DND-41 (cell line): ENCODE measurements around the gene TECR.

Experiments
- ATAC-seq: fragments of 200-7000 bp; cut with Tn5 transposase; 3 replicates; pipeline ENCODE4 v1.9.1; 2021; ENCODE audit warnings: low read depth; ENCODE audit not compliant: insufficient read depth
- DNase-seq: peaks from one replicate; pipeline ENCODE4 v3.0.0-alpha.2; 2020
- H2AFZ ChIP-seq: 2 replicates; pipeline ENCODE4 v1.6.0; 2012; ENCODE audit warnings: low read depth, low read length
- H3K27ac ChIP-seq: 2 replicates; pipeline ENCODE4 v1.5.1; 2012; ENCODE audit warnings: low read length, inconsistent platforms
- H3K27me3 ChIP-seq: fragments of 200-600 bp; sonication (generic); 2 replicates; pipeline ENCODE4 v1.6.0; 2012; ENCODE audit warnings: low read length, mild to moderate bottlenecking, inconsistent platforms; ENCODE audit not compliant: insufficient read depth, poor library complexity
- H3K36me3 ChIP-seq: 2 replicates; pipeline ENCODE4 v1.5.1; 2012; ENCODE audit warnings: low read length, inconsistent platforms; ENCODE audit not compliant: insufficient read depth
- H3K4me1 ChIP-seq: 2 replicates; pipeline ENCODE4 v1.5.1; 2012; ENCODE audit warnings: mild to moderate bottlenecking, low read length; ENCODE audit not compliant: insufficient read depth
- H3K4me2 ChIP-seq: 2 replicates; pipeline ENCODE4 v1.6.0; 2012; ENCODE audit warnings: mild to moderate bottlenecking, moderate library complexity, low read length, inconsistent platforms; ENCODE audit not compliant: insufficient read depth
- H3K4me3 ChIP-seq, 2 experiments: fragments of 200-600 bp in 1 of 2; shearing (Covaris generic) in 1 of 2; 2 replicates each; pipeline ENCODE4 v1.5.1; 2012 to 2016; ENCODE audit warnings: inconsistent platforms in 2 of 2, low read length in 2 of 2, mild to moderate bottlenecking in 2 of 2, low read depth in 1 of 2, moderate library complexity in 1 of 2
- H3K79me2 ChIP-seq: 2 replicates; pipeline ENCODE4 v1.6.0; 2012; ENCODE audit warnings: low read length, inconsistent platforms; ENCODE audit not compliant: insufficient read depth
- H3K9ac ChIP-seq: 2 replicates; pipeline ENCODE4 v1.6.0; 2012; ENCODE audit warnings: low read depth, mild to moderate bottlenecking, inconsistent platforms, low read length, moderate library complexity
- H3K9me3 ChIP-seq: 2 replicates; pipeline ENCODE4 v1.5.1; 2012; ENCODE audit warnings: low read length, moderate library complexity, mild to moderate bottlenecking, inconsistent platforms; ENCODE audit not compliant: insufficient read depth, severe bottlenecking
- H4K20me1 ChIP-seq: 2 replicates; pipeline ENCODE4 v1.6.0; 2012; ENCODE audit warnings: low read length; ENCODE audit not compliant: insufficient read depth
- EZH2 ChIP-seq: IDR thresholded peaks from 3 replicates; pipeline ENCODE4 v1.6.1; 2012; ENCODE audit warnings: borderline replicate concordance, low read depth, mild to moderate bottlenecking, moderate library complexity, low read length, inconsistent platforms; ENCODE audit not compliant: severe bottlenecking
- TF ChIP-seq, protein P1 (sequence below): IDR thresholded peaks from 2 replicates; pipeline ENCODE4 v1.5.1; 2012; ENCODE audit warnings: borderline replicate concordance, low read length, moderate library complexity, mild to moderate bottlenecking; ENCODE audit not compliant: poor library complexity, severe bottlenecking; ENCODE audit errors: extremely low read depth

The TECR gene

GRCh38 chr19:14561249-14561648 is 31.9 kb downstream of the TECR start:
- peaks cover 60% of the 10 kb centered on the region for H3K79me2 ChIP-seq
- no peak overlapping the region for H3K9ac ChIP-seq
- H3K9me3 ChIP-seq: no peaks in the 10 kb centered on the region
- peaks cover 72% of the 10 kb centered on the region for H4K20me1 ChIP-seq
- H3K36me3 ChIP-seq: peaks cover 36% of the 10 kb centered on the region
- H3K4me2 ChIP-seq: no peak overlapping the region
- ATAC-seq (no peak), DNase-seq (no peak)
- no peak overlapping the region for H3K27ac ChIP-seq
- H3K27me3 ChIP-seq: no peaks in the 10 kb centered on the region
- H3K4me3 ChIP-seq: no peak overlapping the region
- no peak overlapping the region for H2AFZ ChIP-seq
- no peak for TF ChIP-seq EZH2
- TF ChIP-seq, protein P1, sequence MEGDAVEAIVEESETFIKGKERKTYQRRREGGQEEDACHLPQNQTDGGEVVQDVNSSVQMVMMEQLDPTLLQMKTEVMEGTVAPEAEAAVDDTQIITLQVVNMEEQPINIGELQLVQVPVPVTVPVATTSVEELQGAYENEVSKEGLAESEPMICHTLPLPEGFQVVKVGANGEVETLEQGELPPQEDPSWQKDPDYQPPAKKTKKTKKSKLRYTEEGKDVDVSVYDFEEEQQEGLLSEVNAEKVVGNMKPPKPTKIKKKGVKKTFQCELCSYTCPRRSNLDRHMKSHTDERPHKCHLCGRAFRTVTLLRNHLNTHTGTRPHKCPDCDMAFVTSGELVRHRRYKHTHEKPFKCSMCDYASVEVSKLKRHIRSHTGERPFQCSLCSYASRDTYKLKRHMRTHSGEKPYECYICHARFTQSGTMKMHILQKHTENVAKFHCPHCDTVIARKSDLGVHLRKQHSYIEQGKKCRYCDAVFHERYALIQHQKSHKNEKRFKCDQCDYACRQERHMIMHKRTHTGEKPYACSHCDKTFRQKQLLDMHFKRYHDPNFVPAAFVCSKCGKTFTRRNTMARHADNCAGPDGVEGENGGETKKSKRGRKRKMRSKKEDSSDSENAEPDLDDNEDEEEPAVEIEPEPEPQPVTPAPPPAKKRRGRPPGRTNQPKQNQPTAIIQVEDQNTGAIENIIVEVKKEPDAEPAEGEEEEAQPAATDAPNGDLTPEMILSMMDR: no peak
- H3K4me1 ChIP-seq: no peaks in the 10 kb centered on the region

DNA sequence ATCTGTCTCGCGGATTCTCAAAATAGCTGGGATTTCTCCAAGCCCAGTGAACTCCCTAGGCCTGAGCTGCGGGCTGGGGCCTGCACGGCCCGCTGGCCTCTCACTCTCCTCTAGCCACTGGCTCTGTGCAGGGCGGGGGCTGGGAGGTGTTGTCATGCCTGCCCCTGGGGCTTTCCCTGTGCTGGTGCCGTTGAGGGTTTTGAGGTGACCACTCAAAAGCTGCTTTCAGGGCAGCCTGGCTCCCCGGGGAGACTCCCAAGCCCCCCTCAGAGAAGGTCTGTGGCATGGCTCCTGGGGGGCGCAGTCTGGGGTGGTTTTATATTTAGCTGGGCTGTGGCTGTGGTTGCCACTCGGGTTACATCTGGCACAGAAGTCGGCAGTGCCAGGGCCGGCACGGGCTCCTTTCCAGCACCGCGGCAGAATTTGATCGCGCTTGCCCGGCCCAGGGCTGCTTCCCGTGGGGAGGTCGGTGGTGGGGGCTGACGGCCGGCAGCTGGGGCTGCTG is 32.5 kb downstream of the TECR start:
- ATAC-seq: no peak

GRCh38 chr19:14562660-14563589 is 33.5 kb downstream of the TECR start:
- Histone ChIP-seq H2AFZ (no peak overlapping the region), H3K27ac (no peak overlapping the region), H3K4me1 (0 out of 2 replicates have a peak, but pooled peaks cover 4% of the 10 kb centered on the region), H4K20me1 (peaks cover 79% of the 10 kb centered on the region), H3K36me3 (peaks cover 48% of the 10 kb centered on the region), H3K4me2 (no peak overlapping the region), H3K79me2 (peaks cover 46% of the 10 kb centered on the region), H3K4me3 (no peak overlapping the region), H3K27me3 (no peaks in the 10 kb centered on the region), H3K9me3 (no peaks in the 10 kb centered on the region), H3K9ac (no peak overlapping the region)
- no peak for ATAC-seq
- TF ChIP-seq, protein P1: no peak
- no peak for TF ChIP-seq EZH2
- no peak for DNase-seq

More for the DNA sequence above, 32.5 kb downstream of the TECR start:
- H3K9me3 ChIP-seq: no peaks in the 10 kb centered on the region
- H4K20me1 ChIP-seq: peaks cover 70% of the 10 kb centered on the region
- DNase-seq: no peak
- H3K27me3 ChIP-seq: no peaks in the 10 kb centered on the region
- H3K27ac ChIP-seq: no peak overlapping the region
- H3K4me1 ChIP-seq: no peaks in the 10 kb centered on the region
- no peak overlapping the region for H3K9ac ChIP-seq
- no peak overlapping the region for H2AFZ ChIP-seq
- peaks cover 39% of the 10 kb centered on the region for H3K36me3 ChIP-seq
- no peak overlapping the region for H3K4me3 ChIP-seq
- TF ChIP-seq, protein P1: no peak
- no peak for TF ChIP-seq EZH2
- no peak overlapping the region for H3K4me2 ChIP-seq
- peaks cover 53% of the 10 kb centered on the region for H3K79me2 ChIP-seq
